GM19324 (cell line): Measurements from ENCODE around the gene TUBA3E.
"Not testable (repeated sequence)": the region's sequence is repeated elsewhere in the genome, so short reads cannot be mapped to it uniquely, and the experiment has no call there.

ENCODE experiments used
- ATAC-seq: cut with Tn5 transposase; IDR thresholded peaks from one replicate; pipeline ENCODE4 v1.9.1; 2021; ENCODE audit warnings: mild to moderate bottlenecking, moderate library complexity; ENCODE audit not compliant: unreplicated experiment, low FRiP score

The TUBA3E gene

DNA sequence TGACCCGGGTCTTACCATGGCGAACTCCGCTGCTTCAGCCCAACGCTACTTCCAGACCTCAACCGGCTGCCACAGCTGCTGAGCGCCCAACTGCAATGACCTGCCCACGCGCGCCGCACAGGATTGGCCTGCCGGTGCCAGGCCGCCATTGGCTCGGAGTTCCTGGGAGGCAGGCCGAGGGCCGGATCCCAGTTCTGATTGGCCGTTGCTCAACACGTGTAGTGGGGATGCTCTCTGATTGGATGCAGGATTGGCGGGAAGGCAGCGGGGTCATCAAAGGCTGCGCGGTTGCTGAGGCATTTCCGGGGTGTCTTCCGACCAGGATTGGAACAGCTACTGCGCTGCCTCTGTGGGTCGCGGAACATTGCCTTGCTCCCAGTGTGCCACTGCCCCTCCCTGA lies at the start of gene TUBA3E:
Gene TUBA3E, minus strand, starts transcription at position 97 of the 400 bp plus-strand sequence. Its CDS starts 79 bp downstream, at position 18.
- ATAC-seq, result no peak

DNA sequence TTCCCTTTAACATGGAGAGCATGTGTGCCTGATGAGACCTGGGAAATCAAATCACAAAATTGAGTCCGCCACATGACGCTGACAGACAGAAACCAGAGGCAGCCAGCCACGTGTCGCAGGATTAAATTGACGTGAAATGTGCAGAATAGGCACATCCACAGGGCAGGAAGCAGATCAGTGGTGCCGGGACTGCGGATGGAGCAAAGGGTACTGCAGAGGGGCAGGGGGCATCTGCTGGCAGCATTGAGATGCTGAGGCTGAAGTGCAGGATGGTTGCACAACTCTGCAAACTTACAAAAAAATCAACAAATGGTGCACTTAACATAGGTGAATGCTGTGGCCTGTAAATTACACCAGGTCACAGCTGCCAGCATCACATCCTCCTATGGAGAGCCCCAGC lies 48.2 kb upstream of the TUBA3E start:
- ATAC-seq, result no peak

DNA sequence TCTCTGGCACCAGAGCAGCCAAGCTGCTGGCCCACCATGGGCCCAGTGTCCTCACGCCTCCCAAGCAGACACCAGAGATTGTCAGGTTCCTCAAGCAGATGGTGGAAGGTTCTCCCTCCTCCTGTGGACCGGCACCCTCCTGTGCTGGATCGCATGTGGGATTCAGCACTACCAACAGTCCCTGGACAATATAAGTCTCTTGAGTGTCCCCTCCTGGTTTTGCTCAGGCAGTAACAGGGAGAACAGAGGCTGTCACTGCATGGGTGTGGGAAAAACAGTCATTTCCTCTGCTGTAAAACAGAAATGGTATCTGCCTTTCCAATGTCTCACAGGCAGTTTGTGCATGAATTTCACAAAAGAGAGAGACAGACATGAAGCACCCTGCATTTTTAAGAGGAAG lies 47.7 kb upstream of the TUBA3E start:
- ATAC-seq, result no peak

DNA sequence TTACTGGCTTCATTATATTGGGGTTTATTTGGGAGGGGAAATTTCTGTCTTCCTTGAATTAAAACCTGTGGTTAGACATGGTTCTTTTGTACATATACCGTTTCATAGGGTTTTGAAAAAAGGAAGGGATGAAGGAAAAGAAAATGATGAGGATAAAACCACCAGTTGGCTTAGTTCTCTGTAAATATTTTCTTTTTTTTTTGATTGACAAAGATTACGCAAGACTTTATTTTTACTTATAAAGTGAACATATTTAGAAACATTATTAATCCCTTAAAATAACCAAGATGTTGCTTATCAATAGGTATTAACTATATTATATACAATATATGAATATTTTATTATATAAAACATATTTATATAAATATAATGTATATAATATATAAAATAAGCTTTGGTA lies 45.1 kb upstream of the TUBA3E start:
- no peak for ATAC-seq

DNA sequence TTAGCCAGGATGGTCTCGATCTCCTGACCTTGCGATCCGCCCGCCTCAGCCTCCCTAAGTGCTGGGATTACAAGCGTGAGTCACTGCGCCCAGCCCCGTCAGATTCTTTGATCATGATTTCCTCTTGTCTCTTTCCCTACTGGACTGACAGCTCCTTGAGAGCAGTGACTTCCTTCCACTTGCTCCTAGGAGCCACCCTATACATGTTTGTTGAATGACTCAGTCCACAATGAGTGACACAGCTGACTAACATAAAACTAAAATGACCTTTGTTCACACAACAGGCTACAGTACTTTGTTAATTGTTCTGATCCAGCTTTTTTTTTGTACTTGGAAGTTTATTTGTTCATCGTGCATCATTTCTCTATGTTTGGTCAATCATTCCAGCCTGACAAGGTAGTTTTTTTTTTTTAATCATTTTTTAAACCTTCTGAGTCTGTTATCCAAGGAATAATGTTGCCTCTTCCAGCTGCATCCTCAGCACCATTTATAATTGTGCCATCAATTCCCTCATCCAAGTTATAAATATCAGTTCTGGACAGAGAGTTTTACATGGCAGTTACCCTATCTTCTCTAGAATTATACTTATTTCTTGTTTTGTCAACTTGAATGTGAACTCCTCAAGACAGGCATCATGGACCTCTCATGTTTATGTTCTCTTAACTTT lies 42.9 kb upstream of the TUBA3E start:
- no peak for ATAC-seq

DNA sequence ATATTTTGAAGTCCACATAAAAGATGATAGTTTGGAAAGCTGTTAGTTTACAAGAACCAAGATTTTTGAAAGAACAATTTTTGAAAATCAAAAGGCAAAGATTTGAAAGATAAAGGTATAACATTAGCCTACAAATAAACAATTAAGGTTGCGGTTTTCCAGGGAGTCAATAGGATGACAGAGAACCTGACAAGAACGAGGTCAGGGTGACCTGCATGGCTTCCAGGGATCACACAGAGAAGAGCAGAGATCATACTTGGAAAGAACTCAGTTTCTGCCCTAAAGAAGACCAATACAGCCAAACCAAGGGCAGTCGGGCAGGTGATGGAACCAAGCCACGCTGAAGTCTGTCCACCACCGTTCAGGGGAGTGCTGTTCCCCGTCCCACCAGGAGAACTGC lies 41.3 kb upstream of the TUBA3E start:
- not testable (repeated sequence) for ATAC-seq

DNA sequence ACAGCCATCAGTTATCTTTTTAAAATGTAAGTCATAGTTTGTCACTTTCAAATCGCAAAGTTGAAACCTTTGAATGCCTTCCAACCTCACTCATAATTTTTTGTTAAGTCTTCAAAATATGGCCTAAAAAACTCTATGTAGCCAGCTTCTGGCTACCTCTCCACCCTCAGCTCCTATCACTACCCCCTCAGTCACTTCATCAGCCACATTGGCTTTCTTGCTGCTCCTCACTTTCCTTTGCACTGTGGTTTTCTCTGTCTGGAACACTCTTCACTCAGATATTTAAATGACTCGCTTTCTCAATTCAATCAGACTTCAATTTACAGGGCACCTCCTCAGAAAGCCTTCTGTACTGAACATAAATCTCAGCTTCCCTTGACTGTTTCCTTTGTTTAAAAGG lies 34.8 kb upstream of the TUBA3E start:
- ATAC-seq, result not testable (repeated sequence)

DNA sequence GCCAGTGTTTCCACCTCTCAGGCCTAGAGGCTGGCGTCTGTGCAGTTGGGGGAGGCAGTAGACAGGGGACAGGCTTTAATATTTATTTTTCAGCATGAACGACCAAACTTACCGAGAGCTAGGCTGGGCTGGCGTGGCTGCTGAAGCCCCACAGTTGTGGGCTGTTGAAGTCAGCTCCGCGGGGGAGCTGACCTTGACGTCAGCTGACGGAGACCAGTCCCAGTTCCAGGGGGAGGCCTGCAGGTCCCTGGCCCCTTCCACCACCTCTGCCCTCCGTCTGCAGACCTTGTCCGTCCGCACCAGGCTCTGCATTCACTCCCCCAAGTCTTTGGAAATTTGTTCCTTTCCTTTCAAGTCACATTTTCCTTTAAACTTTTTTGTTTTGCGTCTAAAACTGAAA lies 33.4 kb upstream of the TUBA3E start:
- no peak for ATAC-seq

DNA sequence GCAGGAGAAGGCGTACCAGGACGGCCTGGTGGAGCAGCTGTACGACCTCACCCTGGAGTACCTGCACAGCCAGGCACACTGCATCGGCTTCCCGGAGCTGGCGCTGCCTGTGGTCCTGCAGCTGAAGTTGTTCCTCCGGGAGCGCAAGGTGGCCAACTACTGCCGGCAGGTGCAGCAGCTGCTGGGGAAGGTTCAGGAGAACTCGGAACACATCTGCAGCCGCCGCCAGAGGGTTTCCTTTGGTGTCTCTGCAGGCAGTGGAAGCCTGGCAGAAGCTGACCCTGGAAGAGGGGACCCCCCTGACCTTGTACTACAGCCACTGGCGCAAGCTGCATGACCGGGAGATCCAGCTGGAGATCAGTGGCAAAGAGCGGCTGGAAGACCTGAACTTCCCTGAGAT lies 32.7 kb upstream of the TUBA3E start:
- not testable (repeated sequence) for ATAC-seq

DNA sequence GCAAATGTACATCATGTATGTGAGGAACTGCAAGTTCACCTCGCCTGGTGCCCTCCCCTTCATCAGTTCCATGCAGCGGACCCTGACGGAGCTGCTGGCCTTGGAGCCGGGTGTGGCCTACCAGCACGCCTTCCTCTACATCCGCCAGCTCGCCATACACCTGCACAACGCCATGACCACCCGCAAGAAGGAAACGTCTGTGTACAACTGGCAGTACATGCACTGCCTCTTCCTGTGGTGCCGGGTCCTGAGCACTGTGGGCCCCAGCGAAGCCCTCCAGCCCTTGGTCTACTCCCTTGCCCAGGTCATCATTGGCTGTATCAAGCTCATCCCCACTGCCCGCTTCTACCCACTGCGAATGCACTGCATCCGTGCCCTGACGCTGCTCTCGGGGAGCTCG lies 32.1 kb upstream of the TUBA3E start:
- not testable (repeated sequence) for ATAC-seq

DNA sequence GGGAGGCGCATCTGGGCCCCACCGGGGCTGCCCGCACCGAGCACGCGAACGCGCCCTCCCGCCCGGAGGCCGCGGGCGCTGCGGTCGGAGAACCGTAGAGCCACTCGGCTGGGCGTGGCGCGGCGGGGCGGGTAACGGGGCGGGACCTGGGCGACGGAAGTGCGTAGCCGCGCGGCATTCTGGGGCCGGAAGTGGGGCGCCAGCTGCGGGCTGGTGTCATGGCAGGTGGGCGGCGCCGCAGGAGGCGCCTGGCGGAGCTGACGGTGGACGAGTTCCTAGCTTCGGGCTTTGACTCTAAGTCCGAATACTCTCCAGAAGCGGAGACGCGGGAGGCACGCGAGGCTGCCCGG lies 30.9 kb upstream of the TUBA3E start:
- ATAC-seq, result peak; percentile 96

DNA sequence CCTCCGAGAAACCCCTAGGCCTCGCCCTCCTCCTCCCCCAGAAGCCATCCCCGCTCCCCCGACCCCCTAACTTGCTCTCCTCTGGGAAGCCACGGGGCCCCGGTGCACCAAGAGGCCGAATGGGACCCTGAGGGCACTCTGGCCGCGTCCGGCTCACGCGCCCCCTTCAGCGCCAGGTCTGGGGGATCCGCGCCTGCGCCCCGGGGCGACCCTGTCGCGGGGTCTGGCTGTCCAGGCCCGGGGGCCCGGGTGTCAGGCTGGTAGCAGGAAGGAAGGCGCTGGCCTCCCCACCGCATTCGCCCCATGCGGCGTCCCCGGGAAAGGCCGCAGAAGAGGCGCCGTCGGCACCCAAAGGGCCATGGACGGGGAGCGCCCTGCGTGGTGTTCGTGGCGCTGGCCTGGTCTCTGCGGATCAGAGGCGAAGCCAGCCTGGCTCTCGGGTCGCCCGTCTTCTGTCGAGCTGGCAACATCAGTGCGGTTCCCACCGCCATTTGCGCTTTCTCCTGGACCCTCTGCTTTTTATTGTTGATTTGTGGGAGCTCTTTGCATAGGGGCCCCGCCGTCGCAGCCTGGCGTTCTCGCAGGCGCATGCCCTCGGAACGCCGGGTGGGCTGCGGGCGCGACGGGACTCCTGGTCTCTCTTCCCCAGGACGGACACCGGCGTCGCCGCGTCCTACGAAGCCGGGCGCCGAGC lies 30.4 kb upstream of the TUBA3E start:
- ATAC-seq, result not testable (repeated sequence)

DNA sequence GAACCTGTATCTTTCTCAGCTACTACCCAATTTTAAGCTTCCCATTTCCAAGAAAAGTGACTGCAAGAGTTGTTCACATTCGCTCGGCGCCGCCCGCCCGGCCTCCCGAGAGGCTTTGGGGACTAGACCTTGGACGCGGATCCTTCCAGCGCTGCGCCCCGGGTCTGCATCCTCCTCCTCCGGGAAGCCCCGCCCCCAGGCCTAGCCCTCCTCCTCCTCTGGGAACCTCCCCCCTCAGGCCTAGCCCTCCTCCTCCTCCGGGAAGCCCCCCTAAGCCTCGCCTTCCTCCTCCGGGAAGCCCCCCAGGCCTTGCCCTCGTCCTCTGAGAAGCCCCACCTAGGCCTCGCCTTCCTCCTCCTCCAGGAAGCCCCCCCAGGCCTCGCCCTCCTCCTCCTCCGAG lies 29.8 kb upstream of the TUBA3E start:
- ATAC-seq, result not testable (repeated sequence)

DNA sequence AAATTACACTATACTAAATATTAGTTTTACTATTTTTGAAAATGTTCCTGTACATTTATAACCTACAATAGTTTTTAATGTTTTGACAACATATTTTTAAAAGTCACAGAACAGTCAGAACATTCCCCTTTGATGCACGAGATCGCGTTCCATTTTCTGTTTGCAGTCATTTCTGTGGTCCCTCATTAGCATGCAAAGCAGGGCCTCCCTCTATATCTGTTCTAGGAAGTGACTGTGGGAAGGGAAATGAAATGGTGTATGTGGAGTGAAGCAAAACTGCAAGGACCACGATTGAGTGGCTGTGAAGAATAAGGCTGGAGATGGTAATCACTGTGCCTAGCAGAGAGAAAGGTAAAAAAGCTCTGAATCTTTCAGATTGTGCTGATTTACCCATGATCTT lies 24.3 kb upstream of the TUBA3E start:
- ATAC-seq, result not testable (repeated sequence)

DNA sequence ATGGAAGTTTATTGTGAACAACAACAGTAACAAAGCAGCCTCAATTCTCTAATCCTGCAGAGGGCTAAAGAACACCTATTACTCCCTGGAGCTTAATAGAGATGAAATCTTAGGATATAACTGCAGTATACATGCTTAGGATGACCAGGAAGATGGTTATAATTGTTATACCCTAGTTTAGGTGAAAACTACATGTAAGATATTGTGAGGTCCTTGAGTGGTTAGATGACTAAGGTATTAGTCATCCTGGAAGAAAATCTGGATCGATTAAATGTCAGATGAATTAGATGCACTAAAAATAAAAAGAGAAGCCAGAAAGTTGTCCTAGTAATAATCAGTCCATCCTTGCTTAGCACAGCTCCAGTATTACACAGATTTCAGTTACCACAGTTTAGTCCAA lies 22.3 kb upstream of the TUBA3E start:
- ATAC-seq, result not testable (repeated sequence)

DNA sequence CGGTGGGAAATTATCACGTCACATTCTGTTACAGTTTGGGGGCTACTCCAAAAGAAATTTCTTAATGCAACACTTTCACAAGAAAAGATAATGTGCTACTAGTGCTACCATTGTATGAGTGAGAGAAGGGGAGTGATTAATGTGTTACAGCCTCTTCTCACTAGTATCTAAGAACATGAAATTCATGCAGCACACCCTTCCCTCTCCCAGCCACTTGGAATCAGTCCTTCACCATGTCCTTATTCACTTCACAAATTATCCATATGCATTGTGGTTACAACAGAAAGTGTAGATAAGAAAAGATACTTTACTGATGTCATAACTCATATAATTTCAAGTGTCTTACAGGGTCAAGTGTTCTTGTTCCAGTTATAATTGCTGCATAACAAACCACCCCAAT lies 20.9 kb upstream of the TUBA3E start:
- not testable (repeated sequence) for ATAC-seq

DNA sequence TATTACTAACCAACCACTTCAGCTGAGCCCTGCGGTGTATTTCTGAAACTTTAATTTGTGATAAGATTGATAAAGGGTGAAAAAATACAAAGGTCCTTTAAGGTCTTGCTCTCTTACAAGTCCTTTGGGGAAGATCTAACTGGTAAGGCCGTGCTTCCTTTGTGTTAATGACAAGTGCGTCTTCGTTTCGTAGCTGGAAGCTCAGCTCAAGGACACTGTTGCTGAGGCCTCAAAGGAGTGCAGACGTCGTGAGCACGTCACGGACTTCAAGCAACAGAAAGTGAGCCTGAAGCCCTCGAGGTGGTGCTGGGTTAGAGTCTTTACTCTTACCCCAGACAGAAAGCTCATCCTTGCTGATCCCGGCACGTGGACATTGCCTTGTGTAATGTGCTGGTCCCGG lies 8.8 kb upstream of the TUBA3E start:
- not testable (repeated sequence) for ATAC-seq

DNA sequence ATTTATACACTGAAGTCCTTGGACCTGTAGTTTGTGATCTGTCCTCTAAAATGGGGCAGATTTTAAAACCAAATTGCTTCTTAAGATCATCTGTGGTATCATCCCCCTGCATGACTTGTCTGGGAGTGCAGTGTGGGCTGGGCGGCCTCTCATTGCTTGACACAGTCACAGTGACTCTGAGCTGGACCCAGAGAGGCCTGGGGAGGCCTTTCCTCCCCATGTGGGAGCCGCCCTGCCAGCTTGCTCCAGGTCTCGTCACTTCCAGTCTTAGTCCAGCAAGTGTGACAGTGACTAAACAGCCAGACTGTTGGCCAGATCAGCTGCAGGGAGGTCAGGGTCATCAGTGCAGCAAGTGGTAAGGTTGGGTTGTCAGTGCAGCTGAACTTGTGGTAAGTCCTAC lies 4.9 kb upstream of the TUBA3E start:
- ATAC-seq, result not testable (repeated sequence)

DNA sequence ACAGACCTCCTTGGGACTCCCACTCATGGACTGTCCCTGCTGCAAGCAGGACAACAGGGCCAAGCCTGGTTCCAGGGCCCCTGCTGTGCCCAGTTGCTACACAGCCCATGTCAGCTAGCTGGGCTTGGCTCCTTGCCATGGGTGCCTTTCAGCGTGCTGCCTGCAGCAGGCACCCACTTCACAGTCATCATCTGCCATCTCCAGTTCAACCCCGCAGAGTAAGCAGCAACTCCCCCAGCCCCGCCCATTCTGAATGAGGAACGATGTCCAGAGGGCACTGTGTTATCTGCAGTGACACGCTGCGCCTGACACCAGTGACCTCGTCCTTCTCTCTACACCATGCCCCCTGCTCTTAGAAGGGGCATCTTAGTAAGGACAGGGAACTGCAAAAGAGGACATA lies 4.3 kb upstream of the TUBA3E start:
- not testable (repeated sequence) for ATAC-seq

DNA sequence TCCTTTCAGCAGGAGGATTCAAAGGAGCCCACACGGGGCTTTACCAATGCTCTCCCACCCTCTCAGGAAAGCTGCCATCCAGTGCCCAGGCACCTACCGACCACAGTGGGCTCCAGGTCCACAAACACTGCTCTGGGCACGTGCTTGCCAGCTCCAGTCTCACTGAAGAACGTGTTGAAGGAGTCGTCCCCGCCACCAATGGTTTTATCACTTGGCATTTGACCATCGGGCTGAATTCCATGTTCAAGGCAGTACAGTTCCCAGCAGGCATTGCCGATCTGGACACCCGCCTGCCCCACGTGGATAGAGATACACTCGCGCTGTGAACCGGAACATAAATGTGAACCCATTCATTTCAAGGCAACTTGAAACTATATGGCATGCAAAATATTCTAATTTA lies 2.2 kb downstream of the TUBA3E start:
- ATAC-seq, result not testable (repeated sequence)

DNA sequence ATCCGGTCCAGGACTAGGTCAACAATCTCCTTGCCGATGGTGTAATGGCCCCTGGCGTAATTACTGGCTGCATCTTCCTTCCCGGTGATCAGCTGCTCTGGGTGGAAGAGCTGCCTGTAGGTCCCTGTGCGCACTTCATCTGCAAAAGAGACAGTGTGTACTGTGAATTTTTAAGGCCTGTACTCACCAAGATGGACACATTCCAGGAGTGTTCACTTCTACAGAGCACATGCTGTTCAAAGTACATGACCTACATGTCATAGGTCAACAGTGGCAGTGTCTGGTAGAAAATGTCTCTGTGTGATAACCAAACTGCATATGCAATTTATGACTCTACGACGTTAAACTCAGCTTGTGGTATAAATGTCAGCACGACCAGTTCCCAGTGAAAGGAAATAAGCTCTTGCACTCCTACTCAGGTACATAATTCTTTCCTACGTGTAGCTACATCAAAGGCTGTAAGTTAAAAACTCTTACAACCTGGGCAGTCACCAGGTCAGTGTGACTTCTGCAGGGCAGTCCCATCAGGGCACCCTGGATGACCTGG lies 3.1 kb downstream of the TUBA3E start:
- ATAC-seq, result not testable (repeated sequence)

DNA sequence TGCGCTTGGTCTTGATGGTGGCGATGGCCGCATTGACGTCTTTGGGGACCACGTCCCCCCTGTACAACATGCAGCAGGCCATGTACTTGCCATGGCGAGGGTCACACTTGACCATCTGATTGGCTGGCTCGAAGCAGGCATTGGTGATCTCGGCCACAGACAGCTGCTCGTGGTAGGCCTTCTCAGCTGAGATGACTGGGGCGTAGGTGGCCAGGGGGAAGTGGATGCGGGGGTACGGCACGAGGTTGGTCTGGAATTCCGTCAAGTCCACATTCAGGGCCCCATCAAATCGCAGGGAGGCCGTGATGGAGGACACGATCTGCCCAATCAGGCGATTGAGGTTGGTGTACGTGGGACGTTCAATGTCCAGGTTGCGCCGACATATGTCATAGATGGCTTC lies 4.4 kb downstream of the TUBA3E start:
- not testable (repeated sequence) for ATAC-seq
